DND-41 (cell line): ENCODE measurements around the gene SLC39A11.

ENCODE experiments used
- ATAC-seq: fragments of 200-7000 bp; cut with Tn5 transposase; 3 replicates; pipeline ENCODE4 v1.9.1; 2021; ENCODE audit warnings: low read depth; ENCODE audit not compliant: insufficient read depth
- DNase-seq: peaks from one replicate; pipeline ENCODE4 v3.0.0-alpha.2; 2020
- H2AFZ ChIP-seq: 2 replicates; pipeline ENCODE4 v1.6.0; 2012; ENCODE audit warnings: low read depth, low read length
- H3K27ac ChIP-seq: 2 replicates; pipeline ENCODE4 v1.5.1; 2012; ENCODE audit warnings: low read length, inconsistent platforms
- H3K27me3 ChIP-seq: fragments of 200-600 bp; sonication (generic); 2 replicates; pipeline ENCODE4 v1.6.0; 2012; ENCODE audit warnings: low read length, mild to moderate bottlenecking, inconsistent platforms; ENCODE audit not compliant: insufficient read depth, poor library complexity
- H3K36me3 ChIP-seq: 2 replicates; pipeline ENCODE4 v1.5.1; 2012; ENCODE audit warnings: low read length, inconsistent platforms; ENCODE audit not compliant: insufficient read depth
- H3K4me1 ChIP-seq: 2 replicates; pipeline ENCODE4 v1.5.1; 2012; ENCODE audit warnings: mild to moderate bottlenecking, low read length; ENCODE audit not compliant: insufficient read depth
- H3K4me2 ChIP-seq: 2 replicates; pipeline ENCODE4 v1.6.0; 2012; ENCODE audit warnings: mild to moderate bottlenecking, moderate library complexity, low read length, inconsistent platforms; ENCODE audit not compliant: insufficient read depth
- H3K4me3 ChIP-seq, 2 experiments: fragments of 200-600 bp in 1 of 2; shearing (Covaris generic) in 1 of 2; 2 replicates each; pipeline ENCODE4 v1.5.1; 2012 to 2016; ENCODE audit warnings: inconsistent platforms in 2 of 2, low read length in 2 of 2, mild to moderate bottlenecking in 2 of 2, low read depth in 1 of 2, moderate library complexity in 1 of 2
- H3K79me2 ChIP-seq: 2 replicates; pipeline ENCODE4 v1.6.0; 2012; ENCODE audit warnings: low read length, inconsistent platforms; ENCODE audit not compliant: insufficient read depth
- H3K9ac ChIP-seq: 2 replicates; pipeline ENCODE4 v1.6.0; 2012; ENCODE audit warnings: low read depth, mild to moderate bottlenecking, inconsistent platforms, low read length, moderate library complexity
- H3K9me3 ChIP-seq: 2 replicates; pipeline ENCODE4 v1.5.1; 2012; ENCODE audit warnings: low read length, moderate library complexity, mild to moderate bottlenecking, inconsistent platforms; ENCODE audit not compliant: insufficient read depth, severe bottlenecking
- H4K20me1 ChIP-seq: 2 replicates; pipeline ENCODE4 v1.6.0; 2012; ENCODE audit warnings: low read length; ENCODE audit not compliant: insufficient read depth
- CTCF ChIP-seq: IDR thresholded peaks from 2 replicates; pipeline ENCODE4 v1.5.1; 2012; ENCODE audit warnings: borderline replicate concordance, low read length, moderate library complexity, mild to moderate bottlenecking; ENCODE audit not compliant: poor library complexity, severe bottlenecking; ENCODE audit errors: extremely low read depth
- EZH2 ChIP-seq: IDR thresholded peaks from 3 replicates; pipeline ENCODE4 v1.6.1; 2012; ENCODE audit warnings: borderline replicate concordance, low read depth, mild to moderate bottlenecking, moderate library complexity, low read length, inconsistent platforms; ENCODE audit not compliant: severe bottlenecking

The SLC39A11 gene

GRCh38 chr17:72976971-72977770 is 115.3 kb downstream of the SLC39A11 start:
- no peaks in the 10 kb centered on the region for H3K79me2 ChIP-seq
- no peak for DNase-seq
- no peaks in the 10 kb centered on the region for H3K4me1 ChIP-seq
- no peak overlapping the region for H3K27ac ChIP-seq
- H2AFZ ChIP-seq = no peak overlapping the region
- ATAC-seq = no peak; the same call in 2 of the 3 replicates
- no peaks in the 10 kb centered on the region for H3K9me3 ChIP-seq
- no peaks in the 10 kb centered on the region for H4K20me1 ChIP-seq
- no peak overlapping the region for H3K4me3 ChIP-seq
- H3K27me3 ChIP-seq = no peaks in the 10 kb centered on the region
- TF ChIP-seq EZH2 = no peak
- no peak for TF ChIP-seq CTCF
- H3K36me3 ChIP-seq = no peaks in the 10 kb centered on the region
- no peak overlapping the region for H3K9ac ChIP-seq
- no peak overlapping the region for H3K4me2 ChIP-seq

GRCh38 chr17:72975509-72975908 is 117.0 kb downstream of the SLC39A11 start:
- Histone ChIP-seq H3K4me1 (no peaks in the 10 kb centered on the region), H2AFZ (no peak overlapping the region), H3K4me3 (no peak overlapping the region), H3K27me3 (no peaks in the 10 kb centered on the region), H3K36me3 (no peaks in the 10 kb centered on the region), H4K20me1 (no peaks in the 10 kb centered on the region; the same call in 1 of the 2 replicates), H3K4me2 (no peak overlapping the region), H3K27ac (no peak overlapping the region), H3K79me2 (no peaks in the 10 kb centered on the region), H3K9me3 (no peaks in the 10 kb centered on the region), H3K9ac (no peak overlapping the region)
- ATAC-seq = no peak
- TF ChIP-seq EZH2 = no peak
- TF ChIP-seq CTCF = no peak
- no peak for DNase-seq

GRCh38 chr17:72974605-72975232 is 117.8 kb downstream of the SLC39A11 start:
- Histone ChIP-seq H3K4me3 (no peak overlapping the region), H3K4me2 (no peak overlapping the region), H2AFZ (no peak overlapping the region), H3K27ac (no peak overlapping the region), H3K36me3 (no peaks in the 10 kb centered on the region), H3K79me2 (no peaks in the 10 kb centered on the region), H4K20me1 (no peaks in the 10 kb centered on the region; the same call in 1 of the 2 replicates), H3K27me3 (no peaks in the 10 kb centered on the region), H3K9me3 (no peaks in the 10 kb centered on the region), H3K4me1 (no peaks in the 10 kb centered on the region), H3K9ac (no peak overlapping the region)
- no peak for DNase-seq
- ATAC-seq = no peak
- TF ChIP-seq CTCF = no peak
- no peak for TF ChIP-seq EZH2
